Activated CD4-positive, alpha-beta memory T cell treated with anti-CD3 and anti-CD28 coated beads for 36 hours (primary cell): ENCODE results near the gene TAF3. TPM values are rescaled to one million over a fixed set of nuclear protein-coding genes. Genes with fewer than 3 reads are reported as not detected.

ENCODE experiments used
- CTCF ChIA-PET: fragments of 350-600 bp; sonication (Branson Sonifier 250); formaldehyde crosslinking; loops from one replicate; lab custom pipeline; 2021; ENCODE audit warnings: antibody characterized with exemption, inconsistent platforms; lab: Charles Lee
- POLR2A ChIA-PET: fragments of 350-600 bp; sonication (Branson Sonifier 250); formaldehyde crosslinking; loops from one replicate; lab custom pipeline; 2021; ENCODE audit warnings: antibody characterized with exemption; lab: Charles Lee
- DNase-seq: peaks from one replicate; pipeline ENCODE4 v3.0.0-alpha.2; 2020
- H3K27ac Mint-ChIP-seq: one replicate; pipeline ENCODE4 v1.8.0; 2021; ENCODE audit warnings: mixed read lengths
- H3K27me3 Mint-ChIP-seq: one replicate; pipeline ENCODE4 v1.8.0; 2021; ENCODE audit warnings: mixed read lengths
- H3K36me3 Mint-ChIP-seq: one replicate; pipeline ENCODE4 v1.8.0; 2021; ENCODE audit warnings: mixed read lengths
- H3K4me1 Mint-ChIP-seq: one replicate; pipeline ENCODE4 v1.8.0; 2021; ENCODE audit warnings: low read depth, mixed read lengths
- H3K4me3 Mint-ChIP-seq: one replicate; pipeline ENCODE4 v1.8.0; 2021; ENCODE audit warnings: mild to moderate bottlenecking, mixed read lengths
- H3K9me3 Mint-ChIP-seq: one replicate; pipeline ENCODE4 v1.8.0; 2021; ENCODE audit warnings: mixed read lengths
- intact Hi-C: fragments of 100-400 bp; cut with micrococcal nuclease; formaldehyde crosslinking; loops from one replicate; pipeline ENCODE4 v1.15.1; 2023
- total RNA-seq, 2 experiments: library from RNA; stranded (reverse); gene quantifications; one replicate each; pipeline ENCODE4 v1.2.3, GENCODE V29; 2021

TAF3 gene
- total RNA-seq, 2 experiments from 2014 or later, result 12.2 to 12.3 TPM

DNA sequence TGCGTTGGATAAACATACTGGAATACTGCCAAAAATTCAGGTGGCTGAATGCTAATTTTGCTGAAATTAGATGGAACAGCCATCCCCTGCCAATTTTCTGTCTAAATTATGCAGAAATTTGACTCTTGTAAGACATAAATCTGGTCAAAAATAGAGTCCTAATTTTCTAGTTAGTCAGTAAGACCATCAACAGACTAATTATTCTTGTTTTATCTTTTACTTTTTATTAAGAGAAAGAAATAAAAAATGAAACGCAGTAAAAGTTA is 125.8 kb downstream of the TAF3 start:
- POLR2A ChIA-PET, result no interaction called here
- peaks cover 7% of the 10 kb centered on the region for H3K36me3 Mint-ChIP-seq
- H3K27ac Mint-ChIP-seq, result no peak overlapping the region
- no peak overlapping the region for H3K4me3 Mint-ChIP-seq
- intact Hi-C loops, result no loop called here
- CTCF ChIA-PET, result no interaction called here
- no peak for DNase-seq
- H3K9me3 Mint-ChIP-seq, result peaks cover 5% of the 10 kb centered on the region
- H3K4me1 Mint-ChIP-seq, result peaks cover 26% of the 10 kb centered on the region
- H3K27me3 Mint-ChIP-seq, result no peaks in the 10 kb centered on the region

DNA sequence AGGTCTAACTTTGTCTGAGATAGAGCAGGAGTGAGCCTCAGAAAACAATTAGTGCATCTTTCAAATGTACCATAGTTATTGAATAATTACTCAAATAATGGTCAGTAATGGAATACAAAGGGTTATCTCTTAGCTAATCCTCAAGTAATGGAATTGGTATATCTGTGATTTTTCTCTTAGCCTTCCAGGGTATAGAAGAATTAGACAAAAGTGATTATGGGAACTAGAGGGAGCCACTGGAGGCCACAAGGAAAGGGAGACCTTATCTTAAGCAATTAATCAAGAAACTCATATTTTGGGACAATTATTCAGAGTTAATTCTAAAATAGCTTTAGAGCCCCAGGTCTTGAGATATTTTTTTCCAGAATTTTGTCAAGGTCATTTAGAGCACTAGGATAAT is 126.2 kb downstream of the TAF3 start:
- peaks cover 2% of the 10 kb centered on the region for H3K9me3 Mint-ChIP-seq
- intact Hi-C loops, result no loop called here
- no peak overlapping the region for H3K27ac Mint-ChIP-seq
- H3K27me3 Mint-ChIP-seq, result no peaks in the 10 kb centered on the region
- ChIA-PET CTCF (no interaction called here), POLR2A (no interaction called here)
- H3K36me3 Mint-ChIP-seq, result peaks cover 7% of the 10 kb centered on the region
- DNase-seq, result no peak
- no peak overlapping the region for H3K4me3 Mint-ChIP-seq
- peaks cover 26% of the 10 kb centered on the region for H3K4me1 Mint-ChIP-seq

DNA sequence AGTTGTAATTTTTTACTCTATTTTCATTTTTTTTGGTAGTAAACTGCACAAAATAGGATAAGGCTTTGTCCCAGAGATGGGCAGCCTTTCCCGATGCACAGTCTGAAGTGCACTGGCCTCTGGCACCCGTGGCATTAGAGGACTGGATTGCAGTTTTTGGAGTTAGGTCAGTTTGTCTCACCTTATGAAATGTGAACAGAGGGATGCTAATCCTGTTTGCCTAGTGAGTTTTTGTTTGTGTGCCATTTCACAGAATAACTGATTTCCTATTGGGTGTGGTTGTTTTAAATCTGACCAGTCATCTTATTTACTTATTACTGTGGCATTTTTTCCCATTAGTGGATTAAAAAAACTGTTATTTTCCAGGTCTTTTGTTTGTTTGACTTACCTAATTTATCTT is 126.7 kb downstream of the TAF3 start:
- Mint-ChIP-seq H3K4me3 (no peak overlapping the region), H3K36me3 (peaks cover 7% of the 10 kb centered on the region), H3K4me1 (peaks cover 26% of the 10 kb centered on the region), H3K27ac (no peak overlapping the region), H3K9me3 (no peaks in the 10 kb centered on the region), H3K27me3 (no peaks in the 10 kb centered on the region)
- DNase-seq, result no peak
- intact Hi-C loops, result no loop called here
- POLR2A ChIA-PET, result no interaction called here
- CTCF ChIA-PET, result no interaction called here

GRCh38 chr10:7945469-7946187 is 127.3 kb downstream of the TAF3 start:
- H3K27ac Mint-ChIP-seq, result no peak overlapping the region
- no peak for DNase-seq
- H3K4me1 Mint-ChIP-seq, result peaks cover 26% of the 10 kb centered on the region
- no peaks in the 10 kb centered on the region for H3K27me3 Mint-ChIP-seq
- POLR2A ChIA-PET, result no interaction called here
- intact Hi-C loops, result no loop called here
- CTCF ChIA-PET, result no interaction called here
- H3K9me3 Mint-ChIP-seq, result no peaks in the 10 kb centered on the region
- peaks cover 7% of the 10 kb centered on the region for H3K36me3 Mint-ChIP-seq
- H3K4me3 Mint-ChIP-seq, result no peak overlapping the region

- Mint-ChIP-seq H3K4me3 (no peak overlapping the region), H3K9me3 (no peaks in the 10 kb centered on the region), H3K4me1 (peaks cover 24% of the 10 kb centered on the region), H3K27me3 (no peaks in the 10 kb centered on the region), H3K27ac (no peak overlapping the region), H3K36me3 (peaks cover 7% of the 10 kb centered on the region)
- ChIA-PET CTCF (no interaction called here), POLR2A (no interaction called here)
- intact Hi-C loops, result no loop called here
- DNase-seq, result no peak
Measured at GRCh38 chr10:7948371-7949000, 130.2 kb downstream of the TAF3 start.

- CTCF ChIA-PET, result interaction anchor here (0.5 kb wide), 1 partner anchor 596 kb away, joined by 3 read pairs; no protein-coding TSS in a partner anchor
- H3K27ac Mint-ChIP-seq, result no peak overlapping the region
- H3K4me3 Mint-ChIP-seq, result no peak overlapping the region
- peaks cover 7% of the 10 kb centered on the region for H3K36me3 Mint-ChIP-seq
- H3K27me3 Mint-ChIP-seq, result no peaks in the 10 kb centered on the region
- DNase-seq, result no peak
- no peaks in the 10 kb centered on the region for H3K9me3 Mint-ChIP-seq
- intact Hi-C loops, result no loop called here
- H3K4me1 Mint-ChIP-seq, result peaks cover 9% of the 10 kb centered on the region
- POLR2A ChIA-PET, result no interaction called here
Measured at GRCh38 chr10:7950981-7951847, 132.9 kb downstream of the TAF3 start.

- Mint-ChIP-seq H3K36me3 (peaks cover 5% of the 10 kb centered on the region), H3K4me1 (peaks cover 18% of the 10 kb centered on the region), H3K4me3 (no peak overlapping the region), H3K27ac (no peak overlapping the region), H3K27me3 (no peaks in the 10 kb centered on the region), H3K9me3 (no peaks in the 10 kb centered on the region)
- DNase-seq, result no peak
- intact Hi-C loops, result no loop called here
- CTCF ChIA-PET, result no interaction called here
- POLR2A ChIA-PET, result no interaction called here
Measured at GRCh38 chr10:7952266-7952665, 134.0 kb downstream of the TAF3 start.

- Mint-ChIP-seq H3K9me3 (no peaks in the 10 kb centered on the region), H3K4me1 (peaks cover 16% of the 10 kb centered on the region), H3K4me3 (no peak overlapping the region), H3K27me3 (no peaks in the 10 kb centered on the region), H3K36me3 (peaks cover 1% of the 10 kb centered on the region), H3K27ac (no peak overlapping the region)
- ChIA-PET CTCF (no interaction called here), POLR2A (no interaction called here)
- no peak for DNase-seq
- intact Hi-C loops, result no loop called here
Measured at GRCh38 chr10:7953447-7953846, 135.1 kb downstream of the TAF3 start.

DNA sequence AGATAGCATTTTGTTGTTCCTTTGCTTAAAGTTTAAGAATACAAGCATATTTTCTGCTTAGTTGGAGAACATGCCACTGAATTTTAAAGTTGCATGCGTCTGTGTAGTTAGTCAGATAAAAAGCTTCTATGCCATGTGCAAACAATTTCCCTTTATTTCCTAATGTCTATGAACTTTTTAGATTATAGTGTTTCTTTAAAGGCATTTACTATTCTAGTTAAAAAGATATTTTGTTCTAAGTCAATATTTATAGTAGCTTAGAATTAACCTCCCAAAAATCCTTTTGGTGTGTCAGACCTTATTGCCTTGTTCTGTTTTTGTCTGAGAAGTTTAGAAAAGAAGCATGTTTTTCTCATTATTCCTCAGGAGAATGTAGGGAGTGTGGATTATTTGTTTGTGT is 137.1 kb downstream of the TAF3 start:
- no peaks in the 10 kb centered on the region for H3K27me3 Mint-ChIP-seq
- peaks cover 16% of the 10 kb centered on the region for H3K4me1 Mint-ChIP-seq
- DNase-seq, result no peak
- intact Hi-C loops, result no loop called here
- H3K4me3 Mint-ChIP-seq, result no peak overlapping the region
- ChIA-PET CTCF (no interaction called here), POLR2A (no interaction called here)
- no peak overlapping the region for H3K27ac Mint-ChIP-seq
- H3K36me3 Mint-ChIP-seq, result peaks cover 2% of the 10 kb centered on the region
- no peaks in the 10 kb centered on the region for H3K9me3 Mint-ChIP-seq

DNA sequence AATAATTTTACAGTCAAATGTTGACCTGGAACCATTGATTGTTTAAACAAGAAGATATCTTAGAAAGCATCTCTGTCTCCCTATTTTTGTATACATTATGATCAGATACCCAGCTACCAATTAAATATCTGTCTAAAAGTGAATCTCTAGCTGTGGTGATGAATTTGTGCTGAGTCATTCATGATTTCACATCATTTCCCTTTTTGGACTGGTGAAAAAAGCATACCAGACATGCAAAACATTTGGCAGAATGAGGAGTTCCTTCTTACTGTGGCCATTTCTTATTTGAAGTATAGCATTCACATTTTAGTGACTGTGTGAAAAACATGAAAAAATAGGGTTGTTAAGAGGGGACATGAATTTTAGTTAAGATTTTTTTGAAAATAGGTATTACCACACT is 138.2 kb downstream of the TAF3 start:
- Mint-ChIP-seq H3K4me3 (no peak overlapping the region), H3K4me1 (peaks cover 14% of the 10 kb centered on the region), H3K36me3 (peaks cover 2% of the 10 kb centered on the region), H3K27me3 (no peaks in the 10 kb centered on the region), H3K9me3 (no peaks in the 10 kb centered on the region), H3K27ac (no peak overlapping the region)
- ChIA-PET CTCF (no interaction called here), POLR2A (no interaction called here)
- DNase-seq, result no peak
- intact Hi-C loops, result no loop called here

- POLR2A ChIA-PET, result no interaction called here
Measured at GRCh38 chr10:7957591-7957990, 139.3 kb downstream of the TAF3 start.

GRCh38 chr10:7958442-7958841 is 140.1 kb downstream of the TAF3 start:
- Mint-ChIP-seq H3K4me3 (no peak overlapping the region), H3K9me3 (no peaks in the 10 kb centered on the region), H3K36me3 (peaks cover 6% of the 10 kb centered on the region), H3K27ac (no peak overlapping the region), H3K4me1 (peaks cover 9% of the 10 kb centered on the region), H3K27me3 (no peaks in the 10 kb centered on the region)
- ChIA-PET CTCF (no interaction called here), POLR2A (no interaction called here)
- no peak for DNase-seq
- intact Hi-C loops, result no loop called here

More at GRCh38 chr10:7957591-7957990, 139.3 kb downstream of the TAF3 start:
- Mint-ChIP-seq H3K9me3 (no peaks in the 10 kb centered on the region), H3K4me3 (no peak overlapping the region), H3K36me3 (peaks cover 2% of the 10 kb centered on the region), H3K4me1 (peaks cover 9% of the 10 kb centered on the region), H3K27me3 (no peaks in the 10 kb centered on the region), H3K27ac (no peak overlapping the region)
- CTCF ChIA-PET, result no interaction called here
- intact Hi-C loops, result no loop called here
- DNase-seq, result no peak
